WERI-Rb-1 (cell line): ENCODE results near the gene PROZ.
A peak's percentile ranks its signal among the peaks of the same experiment; 100 is the strongest.

ENCODE experiments used
- DNase-seq: peaks from one replicate; pipeline ENCODE4 v3.0.0-alpha.2; 2020
- H3K27ac ChIP-seq: fragments of 250-450 bp; sonication (Bioruptor Pico); 2 replicates; pipeline ENCODE4 v1.5.1; 2020; ENCODE audit warnings: mild to moderate bottlenecking, moderate library complexity
- H3K27me3 ChIP-seq: fragments of 250-450 bp; sonication (Bioruptor Pico); 2 replicates; pipeline ENCODE4 v1.5.1; 2021; ENCODE audit warnings: mild to moderate bottlenecking, low read depth, moderate library complexity; ENCODE audit not compliant: insufficient read depth, severe bottlenecking
- H3K36me3 ChIP-seq: fragments of 250-450 bp; sonication (Bioruptor Pico); 2 replicates; pipeline ENCODE4 v1.5.1; 2020; ENCODE audit warnings: mild to moderate bottlenecking, moderate library complexity
- H3K4me3 ChIP-seq: 2 replicates; pipeline ENCODE4 v1.5.1; 2011; ENCODE audit warnings: low read depth, mild to moderate bottlenecking, control low read depth, low read length
- H3K9me3 ChIP-seq: fragments of 250-450 bp; sonication (Bioruptor Pico); 2 replicates; pipeline ENCODE4 v1.5.1; 2021; ENCODE audit warnings: mild to moderate bottlenecking, moderate library complexity; ENCODE audit not compliant: severe bottlenecking
- CTCF ChIP-seq: IDR thresholded peaks from 2 replicates; pipeline ENCODE4 v1.5.1; 2011; ENCODE audit warnings: low read depth, mild to moderate bottlenecking, control low read depth, inconsistent platforms, low read length

PROZ gene

GRCh38 chr13:113129921-113130750 lies 28.3 kb upstream of the PROZ start:
- Histone ChIP-seq H3K27me3 (no peaks in the 10 kb centered on the region), H3K36me3 (no peaks in the 10 kb centered on the region), H3K4me3 (no peak overlapping the region), H3K9me3 (no peaks in the 10 kb centered on the region), H3K27ac (no peak overlapping the region)
- peak; percentile 10 for DNase-seq
- no peak for TF ChIP-seq CTCF

GRCh38 chr13:113135281-113135760 lies 23.1 kb upstream of the PROZ start:
- peak overlapping the region; percentile 68 for H3K27ac ChIP-seq
- no peak for TF ChIP-seq CTCF

GRCh38 chr13:113137691-113138298 lies 20.7 kb upstream of the PROZ start:
- Histone ChIP-seq H3K4me3 (no peak overlapping the region), H3K27ac (no peak overlapping the region), H3K9me3 (no peaks in the 10 kb centered on the region), H3K36me3 (no peaks in the 10 kb centered on the region), H3K27me3 (no peaks in the 10 kb centered on the region)
- no peak for TF ChIP-seq CTCF
- DNase-seq, result peak; percentile 5

More at GRCh38 chr13:113135281-113135760, 23.1 kb upstream of the PROZ start:
- Histone ChIP-seq H3K27me3 (no peaks in the 10 kb centered on the region), H3K36me3 (no peaks in the 10 kb centered on the region), H3K9me3 (no peaks in the 10 kb centered on the region), H3K4me3 (no peak overlapping the region)
- peak; percentile 77 for DNase-seq

DNA sequence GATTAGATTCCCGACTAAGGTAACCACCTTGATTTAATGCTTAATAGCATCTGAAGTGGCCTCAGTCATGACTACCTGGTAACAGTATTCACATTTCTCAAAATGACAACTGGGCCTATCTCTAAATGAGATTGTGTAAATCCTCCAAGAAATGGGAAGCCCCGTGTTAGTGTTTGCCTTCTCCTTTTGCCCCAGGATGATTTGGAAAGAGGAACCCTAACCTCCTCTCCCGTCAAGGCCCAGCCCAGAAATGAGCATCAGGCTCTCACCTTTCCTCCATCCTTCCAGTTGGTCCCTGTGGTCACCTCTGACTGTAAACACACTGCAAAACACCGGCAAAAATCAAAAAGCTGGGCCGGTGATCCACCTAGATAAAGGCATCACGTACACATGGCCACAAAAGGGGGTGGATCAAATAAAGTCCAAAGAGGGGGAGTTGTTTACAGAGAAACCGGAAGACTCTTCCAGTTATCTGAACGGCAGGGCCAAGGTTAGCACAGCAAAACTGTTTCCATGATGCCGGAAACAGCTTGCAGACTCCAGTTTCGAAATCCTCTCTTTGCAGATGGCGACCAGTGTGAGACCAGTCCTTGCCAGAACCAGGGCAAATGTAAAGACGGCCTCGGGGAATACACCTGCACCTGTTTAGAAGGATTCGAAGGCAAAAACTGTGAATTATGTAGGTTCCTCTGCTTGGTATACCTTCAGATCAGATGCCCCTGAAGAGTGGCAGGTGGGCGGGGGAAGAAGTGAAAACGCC lies 19.5 kb upstream of the PROZ start:
- Histone ChIP-seq H3K4me3 (no peak overlapping the region), H3K27ac (no peak overlapping the region), H3K36me3 (no peaks in the 10 kb centered on the region), H3K27me3 (no peaks in the 10 kb centered on the region), H3K9me3 (no peaks in the 10 kb centered on the region)
- DNase-seq, result peak; percentile 5
- no peak for TF ChIP-seq CTCF

- no peaks in the 10 kb centered on the region for H3K36me3 ChIP-seq
- no peaks in the 10 kb centered on the region for H3K27me3 ChIP-seq
- no peaks in the 10 kb centered on the region for H3K9me3 ChIP-seq
- no peak for TF ChIP-seq CTCF
- no peak overlapping the region for H3K4me3 ChIP-seq
- H3K27ac ChIP-seq, result no peak overlapping the region
- no peak for DNase-seq
Measured at GRCh38 chr13:113139577-113139976, 18.9 kb upstream of the PROZ start.
